Calu3 (cell line): Measurements from ENCODE around the gene NEU4. TPM values are rescaled to one million over a fixed set of nuclear protein-coding genes. Genes with fewer than 3 reads are reported as not detected.

ENCODE experiments used
- BruUV-seq: library from RNA; stranded (reverse); fragments of 400-500 nt; replicated peaks from 2 replicates; lab custom pipeline; 2021; lab: Mats Ljungman, UMichigan
- CTCF ChIA-PET: fragments of 300-600 bp; sonication (Branson Sonifier 250); formaldehyde crosslinking; loops from one replicate; lab custom pipeline; 2022; ENCODE audit warnings: antibody characterized with exemption; lab: Charles Lee
- DNase-seq: peaks from one replicate; pipeline ENCODE4 v3.0.0; 2022
- H3K27ac Mint-ChIP-seq: one replicate; pipeline ENCODE4 v1.8.0; 2022; ENCODE audit warnings: mixed read lengths; ENCODE audit not compliant: unreplicated experiment
- H3K27me3 Mint-ChIP-seq: one replicate; pipeline ENCODE4 v1.8.0; 2022; ENCODE audit warnings: mixed read lengths; ENCODE audit not compliant: unreplicated experiment
- H3K36me3 Mint-ChIP-seq: one replicate; pipeline ENCODE4 v1.8.0; 2022; ENCODE audit warnings: mild to moderate bottlenecking, moderate library complexity, mixed read lengths; ENCODE audit not compliant: insufficient read depth, unreplicated experiment
- H3K4me1 Mint-ChIP-seq: one replicate; pipeline ENCODE4 v1.8.0; 2022; ENCODE audit warnings: mild to moderate bottlenecking, low read depth, mixed read lengths; ENCODE audit not compliant: unreplicated experiment
- H3K4me3 Mint-ChIP-seq: one replicate; pipeline ENCODE4 v1.8.0; 2022; ENCODE audit warnings: mild to moderate bottlenecking, low read depth, moderate library complexity, mixed read lengths; ENCODE audit not compliant: unreplicated experiment
- H3K9me3 Mint-ChIP-seq: one replicate; pipeline ENCODE4 v1.8.0; 2022; ENCODE audit warnings: low read depth, mixed read lengths; ENCODE audit not compliant: unreplicated experiment
- intact Hi-C: fragments of 100-400 bp; cut with micrococcal nuclease; formaldehyde crosslinking; loops from one replicate; pipeline ENCODE4 v1.10.0; 2022; ENCODE audit not compliant: unreplicated experiment
- total RNA-seq: library from RNA; stranded (reverse); gene quantifications from 2 replicates; pipeline ENCODE4 v1.2.3, GENCODE V29; 2022
- TF ChIP-seq, protein P1 (sequence below): fragments of 200-600 bp; IDR thresholded peaks from one replicate; pipeline ENCODE4 v1.8.0; 2022; ENCODE audit warnings: antibody characterized with exemption; ENCODE audit not compliant: unreplicated experiment

Gene NEU4
- total RNA-seq, 1 experiment from 2014 or later: 0.14 TPM

DNA sequence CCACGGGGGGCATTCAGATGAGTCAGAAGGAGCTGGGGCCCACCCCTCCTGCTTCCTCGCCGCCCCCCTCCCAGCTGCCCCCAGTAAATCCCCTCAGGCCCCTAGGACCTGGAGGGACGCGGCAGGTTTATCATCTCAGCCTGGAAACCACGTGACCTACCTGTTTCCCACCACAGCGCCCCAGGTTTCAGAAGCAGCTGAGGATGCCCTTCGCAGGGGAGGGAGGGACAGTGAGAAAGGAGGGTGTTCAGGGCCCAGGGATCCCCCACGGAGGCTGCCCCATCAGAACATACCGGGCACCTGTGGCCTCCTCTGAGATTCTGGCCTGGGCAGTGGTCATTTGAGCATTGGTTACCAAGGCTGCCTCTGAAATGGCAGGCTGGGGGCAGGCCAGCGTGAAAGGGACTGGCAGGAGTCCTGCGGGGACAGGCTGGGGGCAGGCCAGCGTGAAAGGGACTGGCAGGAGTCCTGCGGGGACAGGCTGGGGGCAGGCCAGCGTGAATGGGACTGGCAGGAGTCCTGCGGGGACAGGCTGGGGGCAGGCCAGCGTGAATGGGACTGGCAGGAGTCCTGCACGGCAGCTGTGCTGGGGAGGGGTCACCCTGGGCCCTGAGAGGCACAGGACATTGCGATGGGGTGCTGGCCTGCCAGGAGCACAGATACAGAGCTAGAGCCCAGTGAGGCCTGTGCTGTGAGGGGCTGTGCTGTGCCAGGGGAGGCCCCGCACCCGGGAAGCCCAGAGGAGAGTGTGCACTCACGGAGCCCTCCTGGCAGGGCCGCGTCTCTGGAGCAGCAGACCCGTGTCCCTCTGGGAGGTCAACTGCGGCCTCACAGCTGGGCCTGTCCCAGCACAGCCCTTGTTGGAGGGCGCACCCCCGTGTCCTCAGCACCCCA lies 1.6 kb downstream of the NEU4 start:
- Mint-ChIP-seq H3K9me3 (no peaks in the 10 kb centered on the region), H3K4me1 (no peaks in the 10 kb centered on the region), H3K27me3 (peaks cover 29% of the 10 kb centered on the region), H3K36me3 (no peaks in the 10 kb centered on the region), H3K27ac (no peak overlapping the region), H3K4me3 (no peak overlapping the region)
- TF ChIP-seq, protein P1, sequence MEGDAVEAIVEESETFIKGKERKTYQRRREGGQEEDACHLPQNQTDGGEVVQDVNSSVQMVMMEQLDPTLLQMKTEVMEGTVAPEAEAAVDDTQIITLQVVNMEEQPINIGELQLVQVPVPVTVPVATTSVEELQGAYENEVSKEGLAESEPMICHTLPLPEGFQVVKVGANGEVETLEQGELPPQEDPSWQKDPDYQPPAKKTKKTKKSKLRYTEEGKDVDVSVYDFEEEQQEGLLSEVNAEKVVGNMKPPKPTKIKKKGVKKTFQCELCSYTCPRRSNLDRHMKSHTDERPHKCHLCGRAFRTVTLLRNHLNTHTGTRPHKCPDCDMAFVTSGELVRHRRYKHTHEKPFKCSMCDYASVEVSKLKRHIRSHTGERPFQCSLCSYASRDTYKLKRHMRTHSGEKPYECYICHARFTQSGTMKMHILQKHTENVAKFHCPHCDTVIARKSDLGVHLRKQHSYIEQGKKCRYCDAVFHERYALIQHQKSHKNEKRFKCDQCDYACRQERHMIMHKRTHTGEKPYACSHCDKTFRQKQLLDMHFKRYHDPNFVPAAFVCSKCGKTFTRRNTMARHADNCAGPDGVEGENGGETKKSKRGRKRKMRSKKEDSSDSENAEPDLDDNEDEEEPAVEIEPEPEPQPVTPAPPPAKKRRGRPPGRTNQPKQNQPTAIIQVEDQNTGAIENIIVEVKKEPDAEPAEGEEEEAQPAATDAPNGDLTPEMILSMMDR: no peak
- BruUV-seq: no TSS peak
- intact Hi-C loops: no loop called here
- DNase-seq: no peak
- CTCF ChIA-PET: no interaction called here

GRCh38 chr2:241811201-241811951 lies 2.4 kb downstream of the NEU4 start:
- no peak for DNase-seq
- no TSS peak for BruUV-seq
- Mint-ChIP-seq H3K27ac (no peak overlapping the region), H3K4me3 (no peak overlapping the region), H3K4me1 (no peaks in the 10 kb centered on the region), H3K9me3 (no peaks in the 10 kb centered on the region), H3K36me3 (no peaks in the 10 kb centered on the region), H3K27me3 (peaks cover 37% of the 10 kb centered on the region)
- CTCF ChIA-PET: no interaction called here
- intact Hi-C loops: no loop called here
- TF ChIP-seq, protein P1: no peak

- DNase-seq: no peak
- H3K27ac Mint-ChIP-seq: no peak overlapping the region
- no peak overlapping the region for H3K4me3 Mint-ChIP-seq
- BruUV-seq: no TSS peak
- H3K27me3 Mint-ChIP-seq: peaks cover 42% of the 10 kb centered on the region
- TF ChIP-seq, protein P1: no peak
- intact Hi-C loops: no loop called here
- H3K9me3 Mint-ChIP-seq: no peaks in the 10 kb centered on the region
- no peaks in the 10 kb centered on the region for H3K4me1 Mint-ChIP-seq
- CTCF ChIA-PET: interaction anchor here (0.5 kb wide), 1 partner anchor 32 kb away, joined by 4 read pairs; no protein-coding TSS in a partner anchor
- no peaks in the 10 kb centered on the region for H3K36me3 Mint-ChIP-seq
These were observed 3.1 kb downstream of the NEU4 start for GRCh38 chr2:241811952-241812729.
